ENCODE measurements around the gene ERN2.

Gene ERN2

DNA sequence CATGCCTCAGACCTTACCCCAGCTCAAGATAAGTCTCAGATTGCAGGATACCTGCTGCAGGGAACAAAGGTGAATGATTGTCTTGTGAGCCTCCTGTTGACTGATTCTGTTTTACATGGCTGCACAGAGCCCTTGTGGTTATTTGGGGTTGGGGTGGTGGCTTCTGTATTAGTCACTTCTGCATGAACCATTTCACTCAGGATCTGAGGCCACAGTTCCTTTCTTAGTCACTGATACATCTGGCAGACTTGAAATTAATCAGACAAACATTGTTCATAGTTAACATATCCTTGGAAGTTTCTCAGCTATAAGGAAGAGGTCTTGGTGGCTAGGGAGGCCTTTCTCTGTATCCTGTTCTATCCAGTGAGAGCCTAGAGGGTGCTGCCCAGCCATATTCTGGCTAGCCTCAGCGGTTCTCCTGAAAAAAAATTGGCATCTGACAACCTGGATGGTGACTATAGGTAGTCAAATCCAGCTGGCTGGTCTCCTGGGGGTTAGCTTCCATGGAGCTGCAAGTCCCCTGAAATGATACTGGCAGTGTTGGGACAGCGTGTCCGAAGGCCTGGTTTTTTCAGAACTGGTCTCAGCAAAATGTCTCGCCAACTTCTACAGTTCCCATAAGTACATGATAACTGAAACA, 42.8 kb downstream of the ERN2 start:
- ChIA-PET CTCF (no interaction called here), POLR2A (no interaction called here)
- TF ChIP-seq L3MBTL2 (conservative IDR thresholded peaks at IDR 0.05) = no peak
- TF ChIP-seq TARDBP (IDR thresholded peaks at IDR 0.05) = no peak
- no peak for TF ChIP-seq FOXA1 (IDR thresholded peaks at IDR 0.05)
- TF ChIP-seq, protein P1, sequence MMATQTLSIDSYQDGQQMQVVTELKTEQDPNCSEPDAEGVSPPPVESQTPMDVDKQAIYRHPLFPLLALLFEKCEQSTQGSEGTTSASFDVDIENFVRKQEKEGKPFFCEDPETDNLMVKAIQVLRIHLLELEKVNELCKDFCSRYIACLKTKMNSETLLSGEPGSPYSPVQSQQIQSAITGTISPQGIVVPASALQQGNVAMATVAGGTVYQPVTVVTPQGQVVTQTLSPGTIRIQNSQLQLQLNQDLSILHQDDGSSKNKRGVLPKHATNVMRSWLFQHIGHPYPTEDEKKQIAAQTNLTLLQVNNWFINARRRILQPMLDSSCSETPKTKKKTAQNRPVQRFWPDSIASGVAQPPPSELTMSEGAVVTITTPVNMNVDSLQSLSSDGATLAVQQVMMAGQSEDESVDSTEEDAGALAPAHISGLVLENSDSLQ (IDR thresholded peaks at IDR 0.05) = no peak
- TF ChIP-seq HDGF (IDR thresholded peaks at IDR 0.05; ENCODE audit: borderline replicate concordance) = no peak
- no peak for TF ChIP-seq SUZ12 (IDR thresholded peaks at IDR 0.05)
- TF ChIP-seq FOXK2 (IDR thresholded peaks at IDR 0.05) = no peak
- no peak for TF ChIP-seq SP1 (IDR thresholded peaks at IDR 0.05)
- TF ChIP-seq ARNT (IDR thresholded peaks at IDR 0.05) = no peak
- no peak for TF ChIP-seq CTBP1 (IDR thresholded peaks at IDR 0.05; ENCODE audit: borderline replicate concordance)
- TF ChIP-seq NFRKB (IDR thresholded peaks at IDR 0.05) = no peak
- no peak for TF ChIP-seq FOXM1 (IDR thresholded peaks at IDR 0.05; ENCODE audit: borderline replicate concordance)
- no peak for DNase-seq (ENCODE audit: extremely low spot score)

GRCh38 chr16:23668873-23669272, 44.1 kb downstream of the ERN2 start:
- DNase-seq (ENCODE audit: extremely low spot score) = no peak
- CTCF ChIA-PET = no interaction called here
- POLR2A ChIA-PET = interaction anchor here (2.6 kb wide), 1 partner anchor 10 kb away, joined by 7 read pairs; the partner anchor contains the start of gene PLK1
- TF ChIP-seq CTBP1 (IDR thresholded peaks at IDR 0.05; ENCODE audit: borderline replicate concordance) = no peak
- TF ChIP-seq FOXA1 (IDR thresholded peaks at IDR 0.05) = no peak
- TF ChIP-seq FOXM1 (IDR thresholded peaks at IDR 0.05; ENCODE audit: borderline replicate concordance) = no peak
- no peak for TF ChIP-seq ZNF384 (IDR thresholded peaks at IDR 0.05)
- no peak for TF ChIP-seq BHLHE40 (IDR thresholded peaks at IDR 0.05; ENCODE audit: borderline replicate concordance)
- no peak for TF ChIP-seq HDGF (IDR thresholded peaks at IDR 0.05; ENCODE audit: borderline replicate concordance)
- TF ChIP-seq LEF1 (IDR thresholded peaks at IDR 0.05; ENCODE audit: borderline replicate concordance) = no peak
- no peak for TF ChIP-seq SP1 (IDR thresholded peaks at IDR 0.05)
- TF ChIP-seq TARDBP (IDR thresholded peaks at IDR 0.05) = no peak
- no peak for TF ChIP-seq ELF4 (IDR thresholded peaks at IDR 0.05)
- TF ChIP-seq, protein P1 (IDR thresholded peaks at IDR 0.05) = no peak
- no peak for TF ChIP-seq SUZ12 (IDR thresholded peaks at IDR 0.05)
- no peak for TF ChIP-seq FOXK2 (IDR thresholded peaks at IDR 0.05)
- no peak for TF ChIP-seq L3MBTL2 (conservative IDR thresholded peaks at IDR 0.05)
- no peak for TF ChIP-seq NFRKB (IDR thresholded peaks at IDR 0.05)
- TF ChIP-seq ARNT (IDR thresholded peaks at IDR 0.05) = no peak

- TF ChIP-seq BHLHE40 (IDR thresholded peaks at IDR 0.05; ENCODE audit: borderline replicate concordance) (no peak), FOXM1 (IDR thresholded peaks at IDR 0.05; ENCODE audit: borderline replicate concordance) (no peak), TARDBP (IDR thresholded peaks at IDR 0.05) (no peak), LEF1 (IDR thresholded peaks at IDR 0.05; ENCODE audit: borderline replicate concordance) (no peak), CTBP1 (IDR thresholded peaks at IDR 0.05; ENCODE audit: borderline replicate concordance) (no peak), FOXK2 (IDR thresholded peaks at IDR 0.05) (no peak), ARNT (IDR thresholded peaks at IDR 0.05) (no peak), L3MBTL2 (conservative IDR thresholded peaks at IDR 0.05) (no peak), SUZ12 (IDR thresholded peaks at IDR 0.05) (no peak)
- TF ChIP-seq, protein P1 (IDR thresholded peaks at IDR 0.05) = no peak
- ChIA-PET POLR2A (interaction anchor here (2.6 kb wide), 1 partner anchor 11 kb away, joined by 7 read pairs; the partner anchor contains the start of gene PLK1), CTCF (no interaction called here)
- DNase-seq (ENCODE audit: extremely low spot score) = no peak
Observed at GRCh38 chr16:23668225-23668624, 44.8 kb downstream of the ERN2 start.

DNA sequence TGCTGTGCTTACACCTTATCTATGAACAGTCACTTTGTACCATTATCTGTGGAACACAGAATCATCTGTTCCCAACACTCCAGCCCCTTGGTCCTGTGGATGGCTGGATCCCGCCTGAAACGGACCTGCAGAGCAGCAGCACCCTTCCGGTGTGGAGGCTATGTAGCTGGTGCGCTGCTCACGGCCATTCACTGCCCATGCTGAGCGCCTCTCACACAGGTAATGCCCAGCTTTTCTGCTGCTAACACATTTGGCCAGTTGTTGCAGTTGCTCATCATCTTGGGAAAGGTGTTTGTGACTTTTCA, 45.7 kb downstream of the ERN2 start:
- POLR2A ChIA-PET = interaction anchor here (1.0 to 2.6 kb wide), 2 partner anchors 10 to 12 kb away, joined by 3 to 7 read pairs; partner anchors contain the start of gene PLK1
- no peak for DNase-seq (ENCODE audit: extremely low spot score)
- CTCF ChIA-PET = no interaction called here
- TF ChIP-seq SUZ12 (IDR thresholded peaks at IDR 0.05) (no peak), BHLHE40 (IDR thresholded peaks at IDR 0.05; ENCODE audit: borderline replicate concordance) (no peak), ELF4 (IDR thresholded peaks at IDR 0.05) (no peak), FOXA1 (IDR thresholded peaks at IDR 0.05) (no peak)
- TF ChIP-seq, protein P1 (IDR thresholded peaks at IDR 0.05) = no peak

DNA sequence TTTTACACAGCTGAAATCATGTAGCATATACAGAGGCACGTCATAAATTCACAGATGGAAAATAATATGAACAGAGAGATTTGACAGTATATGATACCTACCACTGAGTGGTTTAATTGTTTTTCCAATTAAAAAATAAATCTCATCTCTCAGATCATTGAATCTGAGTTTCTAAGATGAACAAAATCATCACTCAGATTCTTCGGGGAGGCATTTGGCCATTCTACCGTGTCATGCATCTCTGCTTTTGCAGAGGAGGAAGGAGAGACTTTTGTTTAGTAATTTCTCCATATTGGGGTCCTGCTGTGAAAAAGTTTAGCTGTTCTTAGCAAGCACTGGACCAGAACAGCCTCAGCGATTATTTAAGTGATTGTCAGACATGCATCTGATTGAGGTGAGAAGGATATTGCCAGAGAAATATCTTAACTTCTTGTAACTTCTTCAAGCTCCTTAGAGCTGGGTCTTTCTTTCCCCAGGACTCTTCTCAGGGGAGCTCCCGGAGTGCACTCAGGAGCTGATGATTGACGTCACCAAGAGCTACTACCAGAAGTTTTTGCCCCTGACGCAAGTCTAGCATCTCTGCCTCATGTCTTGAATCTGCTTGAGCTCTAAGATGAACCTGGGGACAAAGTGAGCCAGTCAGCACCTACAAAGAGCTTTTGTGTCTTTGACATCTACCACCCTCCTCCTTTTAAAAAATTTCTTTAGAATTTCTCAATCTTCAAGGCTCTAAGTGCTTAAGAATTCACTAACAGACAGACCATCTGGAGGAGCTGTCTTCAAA, 46.3 kb downstream of the ERN2 start:
- no peak for TF ChIP-seq FOXK2 (IDR thresholded peaks at IDR 0.05)
- TF ChIP-seq HDGF (IDR thresholded peaks at IDR 0.05; ENCODE audit: borderline replicate concordance) = no peak
- no peak for TF ChIP-seq ARNT (IDR thresholded peaks at IDR 0.05)
- TF ChIP-seq ZNF384 (IDR thresholded peaks at IDR 0.05) = no peak
- no peak for TF ChIP-seq L3MBTL2 (conservative IDR thresholded peaks at IDR 0.05)
- no peak for TF ChIP-seq CTBP1 (IDR thresholded peaks at IDR 0.05; ENCODE audit: borderline replicate concordance)
- ChIA-PET CTCF (no interaction called here), POLR2A (interaction anchor here (1.0 to 2.6 kb wide), 2 partner anchors 10 to 12 kb away, joined by 3 to 7 read pairs; partner anchors contain the start of gene PLK1)
- DNase-seq (ENCODE audit: extremely low spot score) = no peak

Measured in HEK293T (cell line).